IMR-90 (cell line): ENCODE data around the gene ANTXR2. TPM values are rescaled to one million over a fixed set of nuclear protein-coding genes. Genes with fewer than 3 reads are reported as not detected.

Experiments used
- ATAC-seq: fragments of 200-7000 bp; cut with Tn5 transposase; 2 replicates; pipeline ENCODE4 v1.9.1; 2020; ENCODE audit warnings: low read depth, mild to moderate bottlenecking, moderate library complexity
- BruUV-seq: library from RNA; stranded (reverse); fragments of 400-500 nt; replicated peaks from 2 replicates; lab custom pipeline; 2021; lab: Mats Ljungman, UMichigan
- CTCF ChIA-PET: fragments of 300-600 bp; formaldehyde crosslinking; extraction: SDS; loops from one replicate; lab custom pipeline; 2021; ENCODE audit warnings: antibody characterized with exemption; lab: Yijun Ruan, JAX
- POLR2A ChIA-PET: fragments of 300-600 bp; sonication (Branson Sonifier 250); formaldehyde crosslinking; loops from one replicate; lab custom pipeline; 2022; ENCODE audit warnings: antibody characterized with exemption; ENCODE audit not compliant: unreplicated experiment; lab: Charles Lee
- DNase-seq: peaks from one replicate; pipeline ENCODE4 v3.0.0; 2013
- H2AFZ ChIP-seq: replicated peaks from 2 replicates; pipeline ENCODE3; 2013; ENCODE audit warnings: low read length, mild to moderate bottlenecking; ENCODE audit not compliant: poor library complexity
- H2AK5ac ChIP-seq: 2 replicates; pipeline ENCODE4 v1.6.1; 2013; ENCODE audit warnings: low read depth, low read length, inconsistent platforms
- H2AK9ac ChIP-seq: replicated peaks from 2 replicates; pipeline ENCODE3; 2013; ENCODE audit warnings: mild to moderate bottlenecking, low read depth, low read length, moderate library complexity; ENCODE audit not compliant: poor library complexity
- H2BK120ac ChIP-seq: 2 replicates; pipeline ENCODE4 v1.6.1; 2013; ENCODE audit warnings: low read depth, low read length, inconsistent platforms
- H2BK15ac ChIP-seq: 3 replicates; pipeline ENCODE4 v1.6.1; 2013; ENCODE audit warnings: low read depth, low read length, inconsistent platforms
- H2BK20ac ChIP-seq: 2 replicates; pipeline ENCODE4 v1.6.1; 2013; ENCODE audit warnings: low read depth, mild to moderate bottlenecking, inconsistent platforms, low read length, moderate library complexity
- H2BK5ac ChIP-seq: 2 replicates; pipeline ENCODE4 v1.6.1; 2013; ENCODE audit warnings: mild to moderate bottlenecking, low read depth, low read length, inconsistent platforms; ENCODE audit not compliant: poor library complexity, severe bottlenecking
- H3K14ac ChIP-seq: replicated peaks from 2 replicates; pipeline ENCODE4 v1.6.1; 2013; ENCODE audit warnings: low read depth, low read length, inconsistent platforms
- H3K18ac ChIP-seq: 2 replicates; pipeline ENCODE4 v1.6.1; 2013; ENCODE audit warnings: low read depth, low read length, control low read depth
- H3K23ac ChIP-seq: 2 replicates; pipeline ENCODE4 v1.6.1; 2013; ENCODE audit warnings: low read depth, low read length, inconsistent platforms
- H3K27ac ChIP-seq: 2 replicates; pipeline ENCODE4 v1.5.1; 2013; ENCODE audit warnings: mild to moderate bottlenecking, control low read depth, low read length; ENCODE audit not compliant: insufficient read depth
- H3K27me3 ChIP-seq: 2 replicates; pipeline ENCODE4 v1.6.1; 2013; ENCODE audit warnings: low read length; ENCODE audit not compliant: control insufficient read depth, insufficient read depth
- H3K36me3 ChIP-seq: 2 replicates; pipeline ENCODE4 v1.6.1; 2013; ENCODE audit warnings: low read length, mixed read lengths; ENCODE audit not compliant: control insufficient read depth, insufficient read depth
- H3K4ac ChIP-seq: 2 replicates; pipeline ENCODE4 v1.6.1; 2013; ENCODE audit warnings: low read depth, low read length, inconsistent platforms
- H3K4me1 ChIP-seq: 2 replicates; pipeline ENCODE4 v1.6.1; 2013; ENCODE audit warnings: low read length, mixed read lengths; ENCODE audit not compliant: control insufficient read depth, insufficient read depth
- H3K4me2 ChIP-seq: 2 replicates; pipeline ENCODE4 v1.6.1; 2013; ENCODE audit warnings: low read depth, mild to moderate bottlenecking, control low read depth, low read length, moderate library complexity
- H3K4me3 ChIP-seq: 2 replicates; pipeline ENCODE4 v1.5.1; 2013; ENCODE audit warnings: low read depth, mild to moderate bottlenecking, control low read depth, low read length, moderate library complexity; ENCODE audit not compliant: insufficient read depth
- H3K56ac ChIP-seq: 2 replicates; pipeline ENCODE4 v1.6.1; 2013; ENCODE audit warnings: low read length, inconsistent platforms; ENCODE audit not compliant: insufficient read depth; ENCODE audit errors: extremely low read depth
- H3K79me1 ChIP-seq, 2 experiments: 2 replicates each; pipeline ENCODE4 v1.6.1; 2013; ENCODE audit warnings: low read length in 2 of 2, inconsistent platforms in 1 of 2, low read depth in 1 of 2
- H3K9ac ChIP-seq: 2 replicates; pipeline ENCODE4 v1.6.1; 2013; ENCODE audit warnings: low read depth, low read length, control low read depth
- H3K9me1 ChIP-seq: 2 replicates; pipeline ENCODE4 v1.6.1; 2013; ENCODE audit warnings: low read length, inconsistent platforms; ENCODE audit not compliant: insufficient read depth
- H3K9me3 ChIP-seq: 2 replicates; pipeline ENCODE4 v1.6.1; 2013; ENCODE audit warnings: low read length; ENCODE audit not compliant: control insufficient read depth, insufficient read depth
- H4K20me1 ChIP-seq: 2 replicates; pipeline ENCODE4 v1.6.1; 2013; ENCODE audit warnings: low read length, inconsistent platforms; ENCODE audit not compliant: insufficient read depth
- H4K5ac ChIP-seq: 2 replicates; pipeline ENCODE4 v1.6.1; 2013; ENCODE audit warnings: mild to moderate bottlenecking, low read depth, low read length, control low read depth
- H4K8ac ChIP-seq, 2 experiments: 2 replicates each; pipeline ENCODE4 v1.6.1; 2013; ENCODE audit warnings: low read depth in 2 of 2, low read length in 2 of 2, control low read depth in 1 of 2, inconsistent platforms in 1 of 2
- H4K91ac ChIP-seq: 2 replicates; pipeline ENCODE4 v1.6.1; 2013; ENCODE audit warnings: low read depth, low read length, inconsistent platforms; ENCODE audit not compliant: insufficient read depth
- CEBPB ChIP-seq: IDR thresholded peaks from 2 replicates; pipeline ENCODE4 v1.6.1; 2012; ENCODE audit warnings: low read depth, low read length, improper control_type of control experiment
- FOS ChIP-seq: fragments of 150-350 bp; IDR thresholded peaks from 2 replicates; pipeline ENCODE4 v1.6.1; 2016; ENCODE audit warnings: low read depth, low read length
- MAZ ChIP-seq: IDR thresholded peaks from 2 replicates; pipeline ENCODE4 v1.6.1; 2012; ENCODE audit warnings: low read depth, mild to moderate bottlenecking, low read length, improper control_type of control experiment, moderate library complexity, borderline replicate concordance
- MXI1 ChIP-seq: IDR thresholded peaks from 2 replicates; pipeline ENCODE4 v1.6.1; 2012; ENCODE audit warnings: low read depth, mild to moderate bottlenecking, low read length, moderate library complexity, borderline replicate concordance
- POLR2A ChIP-seq: IDR thresholded peaks from 2 replicates; pipeline ENCODE4 v1.6.1; 2012; ENCODE audit warnings: mild to moderate bottlenecking, low read depth, low read length
- RCOR1 ChIP-seq: IDR thresholded peaks from 2 replicates; pipeline ENCODE4 v1.6.1; 2012; ENCODE audit warnings: mild to moderate bottlenecking, low read length, improper control_type of control experiment; ENCODE audit not compliant: insufficient replicate concordance
- RFX5 ChIP-seq: IDR thresholded peaks from 2 replicates; pipeline ENCODE4 v1.8.0; 2012; ENCODE audit warnings: low read depth, mild to moderate bottlenecking, low read length, moderate library complexity
- dilution Hi-C: fragments of 300-500 bp; cut with HindIII; formaldehyde crosslinking; loops from one replicate; pipeline ENCODE4 v1.14.3; 2018; ENCODE audit warnings: low sequenced_read_pairs; ENCODE audit not compliant: unreplicated experiment
- in situ Hi-C: fragments of 300-500 bp; cut with MboI; formaldehyde crosslinking; loops from 3 replicates; pipeline ENCODE4 v1.14.3; 2019; ENCODE audit warnings: low sequenced_read_pairs, inconsistent platforms, mixed read lengths
- intact Hi-C: fragments of 100-400 bp; cut with micrococcal nuclease; formaldehyde crosslinking; loops from 2 replicates; pipeline ENCODE4 v1.10.0; 2022
- polyA plus RNA-seq, 3 experiments: library from polyadenylated mRNA; depleted of rRNA; stranded (reverse); fragments of >200 nt; gene quantifications; 2 replicates each; pipeline ENCODE4 v1.2.3, GENCODE V29; 2012; ENCODE audit warnings: low replicate concordance in 1 of 3
- total RNA-seq: library from RNA; depleted of rRNA; stranded (reverse); fragments of >200 nt; gene quantifications from 2 replicates; pipeline ENCODE4 v1.2.3, GENCODE V29; 2012
- TF ChIP-seq, protein P1 (sequence below): fragments of 150-350 bp; IDR thresholded peaks from 2 replicates; pipeline ENCODE4 v1.6.1; 2017; ENCODE audit warnings: mild to moderate bottlenecking, antibody characterized with exemption, low read length, low read depth
- TF ChIP-seq, protein P2 (sequence below): conservative IDR thresholded peaks from 2 replicates; pipeline ENCODE4 v1.5.1; 2012; ENCODE audit warnings: mild to moderate bottlenecking, low read depth, low read length, improper control_type of control experiment
- TF ChIP-seq, protein P3 (sequence below): fragments of 150-350 bp; IDR thresholded peaks from 2 replicates; pipeline ENCODE4 v1.6.1; 2016; ENCODE audit warnings: low read depth, mild to moderate bottlenecking, low read length, moderate library complexity, borderline replicate concordance

Gene ANTXR2
- total and polyA plus RNA-seq, 2 of the 4 experiments (the other 2 are of a cell fraction), result 46.8 to 88.5 TPM

DNA sequence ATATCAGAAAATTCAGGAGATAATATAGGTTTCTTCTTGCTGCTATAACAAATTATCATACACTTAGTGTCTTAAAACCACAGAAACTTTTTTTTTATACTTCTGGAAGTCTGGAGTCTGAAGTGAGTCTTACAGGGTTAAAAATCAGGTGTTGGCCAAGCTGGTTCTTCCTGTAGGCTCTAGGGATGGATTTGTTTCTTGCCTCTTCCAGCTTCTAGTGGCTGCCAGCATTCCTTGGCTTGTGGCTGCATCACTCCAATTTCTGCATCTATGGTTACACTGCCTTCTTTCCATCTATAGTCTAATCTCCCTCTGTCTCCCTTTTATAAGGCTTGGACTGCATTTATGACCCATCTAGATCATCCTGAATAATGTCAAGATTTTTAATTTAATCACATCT is 68.7 kb downstream of the ANTXR2 start:
- CTCF ChIA-PET, result interaction anchor here (0.6 kb wide), 1 partner anchor 105 kb away, joined by 4 read pairs; no protein-coding TSS in a partner anchor
- no peak overlapping the region for H2BK20ac ChIP-seq
- peaks cover 8% of the 10 kb centered on the region for H3K36me3 ChIP-seq
- no peaks in the 10 kb centered on the region for H3K27me3 ChIP-seq
- H2AK5ac ChIP-seq, result no peak overlapping the region
- ATAC-seq, result no peak
- no peaks in the 10 kb centered on the region; the same call in 1 of the 2 replicates for H3K9me1 ChIP-seq
- H3K56ac ChIP-seq, result no peak overlapping the region
- H4K8ac ChIP-seq, result no peak overlapping the region
- H3K14ac ChIP-seq, result no peak overlapping the region
- no peak overlapping the region for H2AFZ ChIP-seq
- in situ Hi-C loops (no loop called here), dilution Hi-C loops (no loop called here), intact Hi-C loops (no loop called here)
- POLR2A ChIA-PET, result no interaction called here
- no peak overlapping the region for H2BK120ac ChIP-seq
- H3K18ac ChIP-seq, result no peak overlapping the region
- no peak overlapping the region for H2AK9ac ChIP-seq
- no peak overlapping the region for H3K23ac ChIP-seq
- BruUV-seq, result no TSS peak
- H3K4ac ChIP-seq, result no peak overlapping the region
- no peak overlapping the region for H3K9ac ChIP-seq
- H3K27ac ChIP-seq, result no peak overlapping the region
- H3K4me2 ChIP-seq, result no peak overlapping the region
- H3K79me1 ChIP-seq, result peaks cover 17 to 36% of the 10 kb centered on the region in 2 experiments
- peaks cover 5% of the 10 kb centered on the region for H3K9me3 ChIP-seq
- no peak overlapping the region for H2BK15ac ChIP-seq
- no peak overlapping the region for H4K91ac ChIP-seq
- H3K4me3 ChIP-seq, result no peak overlapping the region
- no peaks in the 10 kb centered on the region for H4K20me1 ChIP-seq
- H3K4me1 ChIP-seq, result peaks cover 2% of the 10 kb centered on the region; the same call in 1 of the 2 replicates
- DNase-seq, result no peak
- no peak overlapping the region for H2BK5ac ChIP-seq
- H4K5ac ChIP-seq, result no peak overlapping the region
- TF ChIP-seq MXI1 (no peak), MAZ (no peak), POLR2A (no peak), CEBPB (no peak), RFX5 (no peak), FOS (no peak), RCOR1 (no peak)
- TF ChIP-seq, protein P1, sequence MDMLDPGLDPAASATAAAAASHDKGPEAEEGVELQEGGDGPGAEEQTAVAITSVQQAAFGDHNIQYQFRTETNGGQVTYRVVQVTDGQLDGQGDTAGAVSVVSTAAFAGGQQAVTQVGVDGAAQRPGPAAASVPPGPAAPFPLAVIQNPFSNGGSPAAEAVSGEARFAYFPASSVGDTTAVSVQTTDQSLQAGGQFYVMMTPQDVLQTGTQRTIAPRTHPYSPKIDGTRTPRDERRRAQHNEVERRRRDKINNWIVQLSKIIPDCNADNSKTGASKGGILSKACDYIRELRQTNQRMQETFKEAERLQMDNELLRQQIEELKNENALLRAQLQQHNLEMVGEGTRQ, result no peak
- TF ChIP-seq, protein P2, sequence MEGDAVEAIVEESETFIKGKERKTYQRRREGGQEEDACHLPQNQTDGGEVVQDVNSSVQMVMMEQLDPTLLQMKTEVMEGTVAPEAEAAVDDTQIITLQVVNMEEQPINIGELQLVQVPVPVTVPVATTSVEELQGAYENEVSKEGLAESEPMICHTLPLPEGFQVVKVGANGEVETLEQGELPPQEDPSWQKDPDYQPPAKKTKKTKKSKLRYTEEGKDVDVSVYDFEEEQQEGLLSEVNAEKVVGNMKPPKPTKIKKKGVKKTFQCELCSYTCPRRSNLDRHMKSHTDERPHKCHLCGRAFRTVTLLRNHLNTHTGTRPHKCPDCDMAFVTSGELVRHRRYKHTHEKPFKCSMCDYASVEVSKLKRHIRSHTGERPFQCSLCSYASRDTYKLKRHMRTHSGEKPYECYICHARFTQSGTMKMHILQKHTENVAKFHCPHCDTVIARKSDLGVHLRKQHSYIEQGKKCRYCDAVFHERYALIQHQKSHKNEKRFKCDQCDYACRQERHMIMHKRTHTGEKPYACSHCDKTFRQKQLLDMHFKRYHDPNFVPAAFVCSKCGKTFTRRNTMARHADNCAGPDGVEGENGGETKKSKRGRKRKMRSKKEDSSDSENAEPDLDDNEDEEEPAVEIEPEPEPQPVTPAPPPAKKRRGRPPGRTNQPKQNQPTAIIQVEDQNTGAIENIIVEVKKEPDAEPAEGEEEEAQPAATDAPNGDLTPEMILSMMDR, result no peak
- TF ChIP-seq, protein P3, sequence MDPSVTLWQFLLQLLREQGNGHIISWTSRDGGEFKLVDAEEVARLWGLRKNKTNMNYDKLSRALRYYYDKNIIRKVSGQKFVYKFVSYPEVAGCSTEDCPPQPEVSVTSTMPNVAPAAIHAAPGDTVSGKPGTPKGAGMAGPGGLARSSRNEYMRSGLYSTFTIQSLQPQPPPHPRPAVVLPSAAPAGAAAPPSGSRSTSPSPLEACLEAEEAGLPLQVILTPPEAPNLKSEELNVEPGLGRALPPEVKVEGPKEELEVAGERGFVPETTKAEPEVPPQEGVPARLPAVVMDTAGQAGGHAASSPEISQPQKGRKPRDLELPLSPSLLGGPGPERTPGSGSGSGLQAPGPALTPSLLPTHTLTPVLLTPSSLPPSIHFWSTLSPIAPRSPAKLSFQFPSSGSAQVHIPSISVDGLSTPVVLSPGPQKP, result no peak
